HT1080 (cell line): Measurements from ENCODE around the gene CORIN. TPM values are rescaled to one million over a fixed set of nuclear protein-coding genes. Genes with fewer than 3 reads are reported as not detected.
"Not testable (repeated sequence)": the region's sequence is repeated elsewhere in the genome, so short reads cannot be mapped to it uniquely, and the experiment has no call there.

Experiments
- DNase-seq: peaks from one replicate; pipeline ENCODE4 v3.0.0-alpha.2; 2015; ENCODE audit warnings: low read depth
- small RNA-seq: library from RNA; depleted of rRNA; stranded (forward); fragments of <200 nt; gene quantifications from one replicate; pipeline ENCODE3, GENCODE V24; 2014
- total RNA-seq: library from RNA; depleted of rRNA; stranded (reverse); fragments of >200 nt; shearing (Covaris generic); gene quantifications from 2 replicates; pipeline ENCODE4 v1.2.3, GENCODE V29; 2014; rRNA removed

Gene CORIN
- total RNA-seq, 1 experiment from 2014 or later = 0.51 TPM

DNA sequence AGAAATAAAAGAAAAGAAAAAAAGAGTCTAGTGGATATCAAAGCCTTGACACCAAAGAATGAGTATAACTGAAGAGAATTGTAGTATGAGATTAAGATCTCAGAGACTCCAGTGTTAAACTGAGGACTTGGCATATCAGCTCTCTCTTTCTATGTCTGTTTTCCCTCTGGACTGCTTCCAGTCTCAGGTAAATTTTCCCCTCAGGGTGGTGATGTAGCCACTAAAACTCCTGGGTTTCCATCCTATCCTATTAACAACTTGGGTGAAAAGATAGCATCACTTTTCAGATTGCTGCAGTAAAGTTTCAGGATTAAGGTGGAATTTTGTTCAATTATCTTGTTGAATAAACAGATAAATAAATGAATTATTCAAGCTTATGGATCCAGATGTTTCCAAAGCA, 267.1 kb downstream of the CORIN start:
- DNase-seq = no peak

DNA sequence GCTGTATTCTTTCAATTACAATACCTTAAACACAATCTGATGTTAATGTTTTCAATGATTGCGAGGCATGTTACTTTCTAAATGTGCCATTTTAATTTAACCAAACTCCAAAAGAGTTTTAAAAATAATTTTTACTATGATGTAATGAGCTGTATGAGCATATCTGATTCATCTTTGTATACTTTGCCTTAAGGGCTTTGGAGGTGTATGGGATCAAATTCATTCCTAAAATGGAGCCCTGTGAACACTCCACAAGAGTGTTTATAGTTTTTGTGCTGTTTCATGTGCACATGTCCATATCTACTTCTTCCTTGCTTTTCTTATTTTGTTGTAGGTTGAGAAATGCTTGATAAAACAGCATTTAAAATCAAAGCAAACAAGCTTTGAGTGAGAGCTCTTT, 270.4 kb downstream of the CORIN start:
- DNase-seq = no peak

DNA sequence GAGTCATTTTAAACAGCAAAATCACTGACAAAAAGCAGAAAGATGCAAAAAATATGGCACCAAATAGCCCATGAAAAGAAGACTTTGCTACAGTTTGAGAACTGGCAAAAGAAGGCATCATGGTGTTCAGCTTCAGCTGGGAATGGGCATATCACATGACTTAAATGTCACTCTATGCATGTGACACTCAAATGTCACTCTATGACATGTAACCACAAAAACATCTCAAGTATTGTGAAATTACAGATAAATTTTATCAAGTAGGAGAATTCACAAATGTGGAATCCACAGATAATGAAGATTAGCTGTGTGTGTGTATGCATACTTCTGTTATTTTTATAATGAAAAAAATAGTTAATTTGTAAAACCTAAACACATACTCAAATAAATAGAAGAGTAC, 270.9 kb downstream of the CORIN start:
- DNase-seq = no peak

DNA sequence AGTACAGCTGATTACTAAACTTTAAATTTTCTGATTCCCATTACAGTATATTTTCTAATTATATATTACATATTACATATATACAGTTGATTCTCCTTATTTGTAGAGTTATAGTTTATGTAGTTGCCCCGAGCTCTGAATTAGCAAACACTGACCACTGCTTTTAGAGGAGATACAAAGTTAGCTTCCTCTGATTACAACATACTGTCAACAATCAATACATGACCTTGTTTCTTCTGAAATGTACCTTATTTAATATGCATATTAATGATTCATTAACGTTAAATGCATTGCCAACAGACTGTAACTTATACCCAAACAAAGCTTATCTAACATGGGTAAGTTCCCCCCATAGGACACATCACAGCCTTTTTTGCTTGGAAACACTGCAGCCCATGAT, 271.3 kb downstream of the CORIN start:
- no peak for DNase-seq

DNA sequence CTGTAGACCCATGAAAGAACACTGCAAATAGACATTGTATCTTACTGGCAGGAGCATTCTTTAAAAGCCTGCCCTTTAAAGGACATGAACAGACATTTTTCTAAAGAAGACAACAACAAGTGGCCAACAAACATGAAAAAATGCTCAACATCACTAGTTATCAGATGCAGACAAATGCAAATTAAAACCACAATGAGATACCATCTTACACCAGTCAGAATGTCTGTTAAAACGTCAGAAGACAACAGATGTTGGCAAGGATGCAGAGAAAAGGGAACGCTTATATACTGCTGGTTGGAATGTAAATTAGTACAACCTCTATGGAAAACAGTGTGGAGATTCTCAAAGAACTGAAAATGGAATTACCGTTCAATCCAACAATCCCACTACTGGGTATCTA, 275.6 kb downstream of the CORIN start:
- no peak for DNase-seq

DNA sequence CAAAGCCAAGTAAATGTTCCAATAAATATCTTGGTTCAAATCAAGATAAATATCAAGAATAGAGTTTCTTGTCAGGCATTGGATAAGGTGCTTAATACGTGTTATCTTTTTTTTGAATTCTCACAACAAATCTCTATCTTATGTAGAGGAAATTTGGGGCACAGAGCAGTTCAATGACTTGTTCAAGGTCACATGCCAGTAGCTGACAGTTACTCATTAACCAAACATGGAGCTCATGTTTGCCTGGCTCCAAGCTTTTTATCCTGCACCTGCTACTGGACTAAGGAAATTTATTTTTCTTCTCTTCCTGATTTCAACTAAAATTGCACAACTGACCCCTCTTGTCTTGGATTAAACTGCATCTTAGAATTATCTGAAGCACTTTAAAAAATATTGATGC, 276.5 kb downstream of the CORIN start:
- no peak for DNase-seq

DNA sequence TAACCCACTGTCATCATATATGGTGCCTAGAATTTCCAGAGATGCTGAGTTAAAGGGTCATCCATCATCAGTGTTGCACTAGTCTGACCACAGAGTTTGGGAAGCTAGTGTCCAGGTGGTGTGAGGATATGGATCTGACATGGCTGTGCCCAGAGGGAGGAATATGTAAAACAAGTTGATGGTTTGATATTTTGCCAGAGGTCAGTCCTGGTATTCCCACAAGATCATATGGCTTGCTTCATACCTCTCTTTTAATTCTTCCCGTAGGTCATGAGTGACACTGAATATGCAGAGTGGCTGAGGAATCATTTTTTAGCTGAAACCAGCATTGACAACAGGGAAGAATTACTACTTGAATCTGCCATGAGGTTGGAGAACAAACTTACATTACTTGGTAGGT, 277.2 kb downstream of the CORIN start:
- no peak for DNase-seq

DNA sequence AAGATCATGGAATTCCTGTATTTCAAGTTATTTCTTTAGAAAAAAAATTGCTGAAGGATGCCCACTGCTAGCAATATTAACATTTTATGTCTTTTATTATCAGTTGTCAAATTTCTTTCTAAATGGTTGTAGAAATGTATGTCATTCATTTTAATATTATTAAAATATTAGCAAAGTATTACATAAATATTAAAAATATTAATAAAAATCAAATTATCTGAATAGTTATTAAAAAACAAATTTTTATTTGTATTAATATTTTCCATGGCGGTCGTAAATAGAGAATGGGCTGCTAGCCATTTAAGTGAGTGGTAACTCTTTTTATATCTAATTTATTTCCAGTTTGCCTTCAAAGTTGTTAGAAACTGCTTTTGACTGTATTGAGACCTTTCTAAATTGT, 280.6 kb downstream of the CORIN start:
- no peak for DNase-seq

DNA sequence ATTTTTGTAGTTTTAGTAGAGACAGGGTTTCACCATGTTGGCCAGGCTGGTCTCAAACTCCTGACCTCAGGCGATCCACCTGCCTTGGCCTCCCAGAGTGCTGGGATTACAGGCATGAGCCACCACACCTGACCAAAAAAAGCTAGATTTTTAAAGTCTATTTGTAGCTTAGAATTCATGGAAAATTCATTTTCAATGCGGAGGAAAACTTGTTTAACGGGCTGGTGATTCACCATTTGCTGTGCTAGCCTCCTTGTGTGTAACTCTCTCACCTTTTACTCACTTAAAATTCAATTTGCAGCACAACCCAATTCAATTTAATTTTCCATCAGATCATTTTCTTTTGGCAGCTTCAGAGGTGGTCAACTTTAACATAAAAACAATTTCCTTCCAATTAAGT, 281.9 kb downstream of the CORIN start:
- DNase-seq = not testable (repeated sequence)

DNA sequence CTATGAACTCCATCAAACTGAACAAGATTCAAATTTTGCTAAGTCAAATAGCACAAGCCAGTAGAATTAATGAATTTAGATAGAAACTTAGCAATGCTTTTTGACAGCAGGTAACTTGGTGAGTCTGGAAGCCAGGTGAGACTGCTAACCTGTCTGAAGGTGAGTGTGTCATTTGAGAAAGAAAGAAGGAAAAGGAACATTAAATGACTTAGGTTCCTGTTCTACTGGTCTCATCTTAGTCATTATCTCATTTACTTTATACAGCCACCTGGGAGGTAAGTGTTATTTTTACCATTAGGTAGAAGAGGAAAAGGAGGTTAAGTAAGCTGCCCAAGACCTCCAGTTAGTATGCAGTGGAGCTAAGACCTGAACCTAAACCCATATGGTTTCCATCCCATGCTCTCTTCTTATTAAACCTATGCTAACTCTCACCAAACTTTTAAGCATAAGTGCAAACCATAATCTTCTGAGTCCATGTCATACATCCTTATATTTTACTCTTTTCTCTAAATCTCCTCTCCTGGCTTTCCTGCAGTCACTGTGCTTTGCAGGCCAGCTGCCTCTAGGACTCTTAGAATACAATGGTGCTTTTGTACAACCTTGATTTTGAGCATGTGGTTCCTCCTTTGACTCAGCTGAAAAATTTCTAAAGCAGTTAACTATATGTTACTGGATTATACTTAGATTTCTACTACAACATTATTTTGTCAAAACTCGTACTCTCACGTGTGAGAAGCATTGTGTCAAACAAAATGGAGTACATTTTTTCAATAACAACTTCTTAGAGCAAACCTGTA, 284.3 kb downstream of the CORIN start:
- peak; percentile 56 for DNase-seq

DNA sequence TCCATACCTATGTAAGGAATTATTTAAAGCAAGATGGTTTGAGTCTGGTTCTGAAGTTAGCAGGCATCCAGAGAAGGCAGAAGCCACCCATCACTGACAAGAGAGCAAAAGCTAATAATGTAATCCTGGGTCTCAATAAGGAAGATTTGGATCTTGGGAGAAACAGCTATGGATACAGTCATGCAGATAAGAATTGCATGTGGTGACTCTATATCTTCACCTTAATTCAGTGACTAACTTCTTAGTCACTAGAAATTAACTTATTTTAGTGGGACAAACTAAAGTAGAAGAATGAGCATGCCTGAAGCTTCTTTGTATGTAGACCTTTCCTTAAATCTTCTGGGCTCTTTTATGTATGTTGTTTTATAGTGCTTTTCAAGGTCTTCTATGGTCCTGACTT, 286.2 kb downstream of the CORIN start:
- DNase-seq = peak; percentile 64

DNA sequence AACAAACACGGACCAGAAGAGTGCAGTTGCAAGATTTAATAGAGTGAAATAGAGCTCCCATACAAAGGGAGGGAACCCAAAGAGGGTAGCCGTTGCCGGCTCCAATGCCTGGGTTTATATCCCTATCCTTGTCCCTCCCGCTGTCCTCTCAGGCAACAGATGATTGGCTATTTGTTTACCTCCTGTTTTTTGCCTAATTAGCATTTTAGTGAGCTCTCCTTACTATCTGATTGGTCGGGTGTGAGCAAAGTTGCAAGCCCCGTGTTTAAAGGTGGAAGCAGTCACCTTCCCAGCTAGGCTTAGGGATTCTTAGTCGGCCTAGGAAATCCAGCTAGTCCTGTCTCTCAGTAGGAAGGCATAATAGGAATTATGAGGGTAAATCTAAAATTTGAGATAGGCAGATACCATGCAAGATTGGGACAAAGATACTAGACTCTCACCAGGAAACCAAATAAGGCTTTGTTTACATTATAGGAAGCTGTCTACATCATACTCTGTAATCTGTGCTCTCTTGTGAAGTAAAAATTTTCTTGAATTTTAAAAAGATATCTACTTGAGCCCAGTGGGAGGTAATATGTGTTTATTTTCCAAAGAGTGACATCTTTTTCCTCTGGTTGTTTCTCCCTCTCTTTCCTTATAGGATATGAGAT, 286.8 kb downstream of the CORIN start:
- no peak for DNase-seq

DNA sequence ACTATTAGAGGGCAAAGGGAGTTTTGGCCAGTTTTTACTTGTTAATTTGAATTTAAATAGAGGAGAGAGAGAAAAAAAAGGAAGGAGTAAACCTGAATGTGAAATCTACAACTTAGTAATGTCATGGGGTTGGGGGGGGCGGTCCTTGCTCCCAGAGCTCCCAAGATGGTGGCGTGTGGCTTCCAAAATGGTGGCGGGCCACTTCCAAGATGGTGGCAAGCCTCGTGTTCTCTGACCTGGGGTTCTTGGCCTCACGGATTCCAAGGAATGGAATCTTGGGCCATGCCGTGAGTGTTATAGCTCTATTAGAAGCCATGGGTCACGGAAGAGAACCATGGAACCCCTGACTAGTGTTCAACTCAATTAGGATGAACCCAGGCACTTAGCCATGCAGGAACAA, 287.5 kb downstream of the CORIN start:
- not testable (repeated sequence) for DNase-seq

Small RNA genes within 50 kb of the gene (small RNA-seq; reads per million reads assigned to genes)
- gene MIR8053 = not detected

Other genes starting within 250 kb of the CORIN start
- 9.1 and 12.7 TPM in 2 replicates for gene NFXL1, start 76.5 kb upstream of the CORIN start, total RNA-seq
- gene CNGA1, start 178.6 kb upstream of the CORIN start, total RNA-seq = 0.17 TPM in 1 of 2 replicates, not detected in the other
- 2.1 and 3.8 TPM in 2 replicates for gene NIPAL1, start 178.7 kb upstream of the CORIN start, total RNA-seq